Fibroblast of mammary gland (primary cell): ENCODE data around the gene PPDPF.

Source experiments
- DNase-seq: peaks from one replicate; pipeline ENCODE4 v3.0.0-alpha.2; 2010; ENCODE audit warnings: low read depth
- H3K4me3 ChIP-seq: 2 replicates; pipeline ENCODE4 v1.5.1; 2011; ENCODE audit warnings: low read depth, mild to moderate bottlenecking, low read length, moderate library complexity; ENCODE audit not compliant: control insufficient read depth
- CTCF ChIP-seq: conservative IDR thresholded peaks from 2 replicates; pipeline ENCODE4 v1.5.1; 2011; ENCODE audit warnings: low read depth, low read length, inconsistent platforms; ENCODE audit not compliant: control insufficient read depth, insufficient read depth

The PPDPF gene

GRCh38 chr20:63520504-63520933 is at the start of gene PPDPF:
TSS of gene PPDPF (plus strand) at chr20:63520765. CDS start at chr20:63521309, 544 bp downstream.
- DNase-seq: peak; percentile 66

DNA sequence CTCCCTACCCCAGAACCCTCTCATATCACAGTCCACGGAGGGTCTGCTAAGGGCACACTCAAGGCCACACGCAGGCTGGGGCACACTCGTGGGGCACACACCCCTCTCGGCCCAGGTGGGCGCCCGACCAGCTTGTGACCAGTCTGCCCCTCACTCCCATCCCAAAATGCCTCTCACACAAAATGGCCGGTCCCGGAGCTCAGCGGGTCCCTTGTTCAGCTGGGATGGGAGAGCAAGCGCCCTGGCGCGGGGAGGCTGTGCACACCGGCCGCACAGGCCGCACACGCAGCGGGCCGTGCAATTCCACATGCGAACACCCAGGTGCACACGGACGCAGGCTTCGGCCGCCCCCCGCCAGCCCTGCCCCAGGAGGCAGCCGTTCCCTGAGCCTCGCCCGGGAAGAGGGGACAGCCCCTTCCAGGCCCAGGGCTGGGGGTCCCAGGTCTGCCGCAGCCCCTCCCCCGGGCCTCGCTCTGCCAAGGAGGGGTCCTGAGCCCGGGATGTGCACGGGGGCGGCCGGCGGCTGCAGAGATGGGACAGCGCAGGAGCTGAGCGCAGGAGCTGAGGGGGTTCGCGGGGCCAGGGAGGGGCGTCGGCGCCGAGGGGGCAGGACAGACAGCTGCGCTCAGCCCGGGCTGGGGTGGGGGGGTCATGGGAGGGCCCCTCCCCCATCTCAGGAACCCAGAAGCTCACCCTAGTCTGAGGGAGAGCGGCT is 49.4 kb upstream of the PPDPF start:
- DNase-seq: no peak
- TF ChIP-seq CTCF: no peak
- no peak overlapping the region for H3K4me3 ChIP-seq

More at GRCh38 chr20:63520504-63520933, at the start of gene PPDPF:
- H3K4me3 ChIP-seq: peak within 1 kb of the TSS; percentile 72
- TF ChIP-seq CTCF: no peak

- no peak for TF ChIP-seq CTCF
- no peak for DNase-seq
- H3K4me3 ChIP-seq: no peak overlapping the region
Measured at GRCh38 chr20:63471717-63471980, 48.9 kb upstream of the PPDPF start.

- DNase-seq: no peak
- no peak for TF ChIP-seq CTCF
- no peak within 1 kb of the TSS for H3K4me3 ChIP-seq
Measured at GRCh38 chr20:63471981-63472831, 48.4 kb upstream of the PPDPF start, which contains the start of gene KCNQ2. TSS of gene KCNQ2 (minus strand) at chr20:63472655. CDS start at chr20:63472463, 192 bp downstream.

DNA sequence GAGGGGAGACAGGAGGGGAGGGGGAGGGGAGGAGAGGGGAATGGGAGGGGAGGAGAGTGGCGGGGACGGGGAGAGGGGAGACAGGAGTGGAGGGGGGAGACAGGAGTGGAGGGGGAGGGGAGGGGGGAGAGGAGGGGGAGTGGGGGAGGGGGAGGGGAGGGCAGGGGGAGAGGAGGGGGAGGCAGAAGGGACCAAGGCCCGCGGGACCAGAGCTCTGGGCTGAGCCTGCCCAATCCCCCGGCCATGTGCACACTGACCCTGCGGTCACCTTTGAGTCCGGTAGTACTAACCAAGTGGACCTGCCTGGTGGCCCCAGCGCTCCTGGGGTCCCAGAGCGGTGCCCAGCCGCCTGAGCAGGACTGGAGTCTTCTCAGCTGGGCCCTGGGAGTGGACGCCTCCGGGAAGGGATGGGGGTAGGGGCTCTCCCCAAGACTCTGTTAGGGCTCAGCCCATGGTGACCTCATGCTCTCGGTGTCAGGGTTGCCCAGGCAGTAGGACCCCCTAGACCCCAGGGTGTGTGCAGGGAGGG is 47.6 kb upstream of the PPDPF start:
- no peak for TF ChIP-seq CTCF
- DNase-seq: no peak
- H3K4me3 ChIP-seq: no peak overlapping the region

DNA sequence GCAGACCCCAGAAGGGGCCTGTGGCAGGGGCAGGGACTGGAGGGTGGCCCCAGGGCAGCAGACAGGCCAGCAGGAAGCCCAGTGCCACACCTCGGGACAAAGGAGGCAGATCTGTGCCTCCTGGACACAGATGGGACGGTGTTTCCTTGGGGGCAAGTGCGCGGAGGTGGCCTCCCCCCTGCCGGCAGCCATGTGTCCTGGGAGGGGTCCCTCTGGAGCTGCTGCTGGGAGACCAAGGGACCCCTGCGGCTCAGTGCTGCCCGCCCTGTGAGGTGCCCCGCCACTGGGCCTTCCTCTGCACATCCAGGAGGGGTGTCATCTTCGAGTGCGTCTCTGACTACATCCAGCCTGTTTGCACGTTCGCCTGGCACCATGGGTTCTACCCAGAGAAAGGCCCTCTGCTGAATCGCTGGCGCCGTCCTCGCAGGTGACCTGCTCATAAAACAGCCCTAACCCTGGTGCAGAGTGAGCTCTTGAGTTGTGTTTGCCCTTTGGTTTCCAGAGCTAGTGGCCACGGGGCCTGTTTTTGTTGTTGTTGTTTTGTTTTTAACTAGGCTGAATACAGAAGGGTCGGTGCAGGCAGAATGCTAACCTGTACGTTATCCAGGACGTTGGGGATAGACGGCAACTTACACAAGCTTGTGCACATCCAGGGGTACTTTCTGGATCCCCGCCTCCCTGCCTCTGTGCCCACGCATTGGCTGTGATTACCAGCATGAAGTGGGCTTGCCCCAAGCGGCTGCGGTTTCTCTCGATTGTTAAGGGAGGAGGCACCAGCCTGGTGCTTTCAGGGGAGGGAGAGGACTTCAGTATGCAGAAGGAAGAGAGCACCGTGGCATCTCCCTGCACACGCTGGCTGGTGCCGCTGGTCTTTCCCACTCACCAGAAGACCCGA is 46.8 kb upstream of the PPDPF start:
- no peak for DNase-seq
- TF ChIP-seq CTCF: no peak
- H3K4me3 ChIP-seq: no peak overlapping the region
